H1 (cell line): Measurements from ENCODE around the gene ARTN. TPM values are rescaled to one million over a fixed set of nuclear protein-coding genes. Genes with fewer than 3 reads are reported as not detected.

Experiments used
- CTCF ChIA-PET: fragments of 300-600 bp; sonication (Branson Sonifier 250); formaldehyde crosslinking; loops from one replicate; lab custom pipeline; 2021; ENCODE audit not compliant: partially characterized antibody; lab: Charles Lee
- POLR2A ChIA-PET: fragments of 300-600 bp; sonication (Branson Sonifier 250); formaldehyde crosslinking; loops from one replicate; lab custom pipeline; 2021; ENCODE audit warnings: inconsistent platforms; ENCODE audit not compliant: partially characterized antibody; lab: Charles Lee
- DNase-seq, 2 experiments: peaks; one replicate each; pipeline versions ENCODE4 v3.0.0 to v3.0.0-alpha.2; 2010 to 2022; ENCODE audit warnings: low spot score in 2 of 2, low read depth in 1 of 2, mixed read lengths in 1 of 2
- FAIRE-seq: peaks from 2 replicates; lab custom pipeline; 2011; peaks lifted over from hg19 to GRCh38; lab: Jason Lieb, UNC
- H2AFZ ChIP-seq: 2 replicates; pipeline ENCODE4 v1.8.1; 2012; ENCODE audit warnings: low read length, inconsistent platforms
- H2AK5ac ChIP-seq: 2 replicates; pipeline ENCODE4 v1.6.1; 2013; ENCODE audit warnings: low read depth, low read length
- H2BK120ac ChIP-seq: replicated peaks from 2 replicates; pipeline ENCODE3; 2013; ENCODE audit warnings: low read depth, low read length, inconsistent platforms
- H2BK12ac ChIP-seq: 2 replicates; pipeline ENCODE4 v1.6.1; 2013; ENCODE audit warnings: low read depth, low read length
- H2BK15ac ChIP-seq: 2 replicates; pipeline ENCODE4 v1.6.1; 2013; ENCODE audit warnings: low read length
- H2BK20ac ChIP-seq: 2 replicates; pipeline ENCODE4 v1.6.1; 2013; ENCODE audit warnings: low read length
- H2BK5ac ChIP-seq: 2 replicates; pipeline ENCODE4 v1.6.1; 2013; ENCODE audit warnings: low read depth, low read length
- H3K14ac ChIP-seq: 2 replicates; pipeline ENCODE4 v1.6.1; 2013; ENCODE audit warnings: inconsistent platforms; ENCODE audit not compliant: insufficient read length
- H3K18ac ChIP-seq: 2 replicates; pipeline ENCODE4 v1.6.1; 2013; ENCODE audit warnings: low read length; ENCODE audit errors: extremely low read depth
- H3K23ac ChIP-seq: 2 replicates; pipeline ENCODE4 v1.6.1; 2013; ENCODE audit warnings: inconsistent platforms; ENCODE audit not compliant: insufficient read length
- H3K23me2 ChIP-seq: 2 replicates; pipeline ENCODE4 v1.6.1; 2013; ENCODE audit warnings: low read depth, low read length
- H3K27ac ChIP-seq: 2 replicates; pipeline ENCODE4 v1.6.1; 2011; ENCODE audit warnings: low read depth, low read length, inconsistent platforms
- H3K27me3 ChIP-seq, 4 experiments: replicated peaks in 1 of 4; 1 replicate in 1 of 4; 2 replicates in 3 of 4; pipeline versions ENCODE4 v1.6.1 to v1.8.1; 2011 to 2013; ENCODE audit warnings: low read length in 3 of 4, mild to moderate bottlenecking in 3 of 4, inconsistent platforms in 2 of 4, mixed read lengths in 2 of 4, moderate library complexity in 1 of 4; ENCODE audit not compliant: control insufficient read depth in 3 of 4, insufficient read depth in 3 of 4; ENCODE audit errors: extremely low read depth in 1 of 4
- H3K36me3 ChIP-seq, 4 experiments: 2 replicates each; pipeline versions ENCODE4 v1.6.1 to v1.8.1; 2011 to 2013; ENCODE audit warnings: mild to moderate bottlenecking in 4 of 4, low read length in 3 of 4, moderate library complexity in 2 of 4, control low read depth in 1 of 4, inconsistent platforms in 1 of 4; ENCODE audit not compliant: insufficient read depth in 4 of 4, control insufficient read depth in 2 of 4
- H3K4ac ChIP-seq: replicated peaks from 2 replicates; pipeline ENCODE3; 2013; ENCODE audit warnings: low read length, low read depth, mixed read lengths, inconsistent platforms; ENCODE audit not compliant: insufficient read length
- H3K4me1 ChIP-seq, 4 experiments: replicated peaks in 1 of 4; 1 replicate in 1 of 4; 2 replicates in 3 of 4; pipeline versions ENCODE4 v1.6.1 to v1.8.1; 2011 to 2013; ENCODE audit warnings: low read length in 3 of 4, inconsistent platforms in 2 of 4, mixed read lengths in 1 of 4; ENCODE audit not compliant: insufficient read depth in 4 of 4, control insufficient read depth in 3 of 4
- H3K4me2 ChIP-seq, 2 experiments: 2 replicates each; pipeline versions ENCODE4 v1.6.1 to v1.8.1; 2011 to 2013; ENCODE audit warnings: low read depth in 2 of 2, low read length in 2 of 2, control low read depth in 1 of 2, inconsistent platforms in 1 of 2, mild to moderate bottlenecking in 1 of 2; ENCODE audit not compliant: insufficient read depth in 1 of 2
- H3K4me3 ChIP-seq, 4 experiments: fragments of 200-600, 300-600 bp in 1 of 4; sonication (generic), shearing (Covaris generic), sonication (Bioruptor Twin) in 1 of 4; 2 replicates each; pipeline versions ENCODE4 v1.5.1 to v1.8.1; 2011 to 2016; ENCODE audit warnings: low read length in 4 of 4, low read depth in 3 of 4, control low read depth in 2 of 4, inconsistent platforms in 2 of 4, mild to moderate bottlenecking in 2 of 4, mixed read lengths in 1 of 4, moderate library complexity in 1 of 4; ENCODE audit not compliant: insufficient read depth in 2 of 4; ENCODE audit errors: extremely low read depth in 1 of 4
- H3K56ac ChIP-seq: replicated peaks from 2 replicates; pipeline ENCODE3; 2013; ENCODE audit warnings: low read depth, mild to moderate bottlenecking, mixed read lengths, low read length, inconsistent platforms; ENCODE audit not compliant: insufficient read length
- H3K79me1 ChIP-seq: 2 replicates; pipeline ENCODE4 v1.6.1; 2013; ENCODE audit warnings: low read depth, low read length, control low read depth
- H3K79me2 ChIP-seq, 2 experiments: 2 replicates each; pipeline versions ENCODE4 v1.6.1 to v1.8.1; 2012 to 2013; ENCODE audit warnings: low read length in 2 of 2, mild to moderate bottlenecking in 2 of 2, inconsistent platforms in 1 of 2; ENCODE audit not compliant: insufficient read depth in 2 of 2, control insufficient read depth in 1 of 2
- H3K9ac ChIP-seq, 4 experiments: replicated peaks in 1 of 4; 1 replicate in 1 of 4; 2 replicates in 3 of 4; pipeline versions ENCODE4 v1.6.1 to v1.8.1; 2011 to 2013; ENCODE audit warnings: low read depth in 3 of 4, low read length in 3 of 4, control low read depth in 2 of 4, mild to moderate bottlenecking in 2 of 4, moderate library complexity in 2 of 4, inconsistent platforms in 1 of 4; ENCODE audit errors: extremely low read depth in 1 of 4
- H3K9me3 ChIP-seq, 2 experiments: 2 replicates each; pipeline versions ENCODE4 v1.6.1 to v1.8.1; 2012 to 2013; ENCODE audit warnings: mild to moderate bottlenecking in 2 of 2, moderate library complexity in 2 of 2, control low read depth in 1 of 2, inconsistent platforms in 1 of 2, low read depth in 1 of 2, low read length in 1 of 2, mixed read lengths in 1 of 2; ENCODE audit not compliant: insufficient read depth in 2 of 2
- H4K20me1 ChIP-seq, 2 experiments: replicated peaks in 1 of 2; 2 replicates each; pipeline versions ENCODE3 to v1.8.1; 2011 to 2013; ENCODE audit warnings: inconsistent platforms in 2 of 2, low read length in 2 of 2, mild to moderate bottlenecking in 1 of 2; ENCODE audit not compliant: insufficient read depth in 2 of 2, control insufficient read depth in 1 of 2
- H4K5ac ChIP-seq: 2 replicates; pipeline ENCODE4 v1.6.1; 2013; ENCODE audit warnings: low read length, low read depth, mixed read lengths, inconsistent platforms; ENCODE audit not compliant: insufficient read length
- H4K8ac ChIP-seq: 2 replicates; pipeline ENCODE4 v1.8.0; 2013; ENCODE audit warnings: mild to moderate bottlenecking, moderate library complexity, low read length, inconsistent platforms; ENCODE audit not compliant: insufficient read depth; ENCODE audit errors: extremely low read depth
- H4K91ac ChIP-seq: replicated peaks from 2 replicates; pipeline ENCODE3; 2013; ENCODE audit warnings: low read length, mixed read lengths, inconsistent platforms; ENCODE audit not compliant: insufficient read length
- BACH1 ChIP-seq: IDR thresholded peaks from 2 replicates; pipeline ENCODE4 v1.6.1; 2012; ENCODE audit warnings: low read length, improper control_type of control experiment
- CHD2 ChIP-seq: IDR thresholded peaks from 2 replicates; pipeline ENCODE4 v1.6.1; 2012; ENCODE audit warnings: low read length, improper control_type of control experiment
- CTBP2 ChIP-seq: IDR thresholded peaks from 2 replicates; pipeline ENCODE4 v1.7.0; 2011; ENCODE audit warnings: borderline replicate concordance, mild to moderate bottlenecking, moderate library complexity, mixed read lengths, low read length; ENCODE audit not compliant: insufficient read depth, insufficient read length
- KDM5A ChIP-seq: fragments of 200-600 bp; IDR thresholded peaks from 2 replicates; pipeline ENCODE4 v1.7.1; 2012; ENCODE audit warnings: mild to moderate bottlenecking, low read length, inconsistent platforms, mixed read lengths
- MAFK ChIP-seq: IDR thresholded peaks from 2 replicates; pipeline ENCODE4 v1.6.1; 2012; ENCODE audit warnings: low read depth, mild to moderate bottlenecking, improper control_type of control experiment, low read length
- SIRT6 ChIP-seq: IDR thresholded peaks from one replicate; pipeline ENCODE4 v1.7.1; 2012; ENCODE audit warnings: low read length, inconsistent platforms
- TEAD4 ChIP-seq: IDR thresholded peaks from 2 replicates; pipeline ENCODE4 v1.6.1; 2012; ENCODE audit warnings: low read depth, low read length, inconsistent platforms, mixed read lengths
- WGBS, 2 experiments: shearing (Covaris generic) in 1 of 2; methylation state at CpG; one replicate each; pipeline versions ENCODE4 v1.1.6 to v1.1.7; 2013 to 2015; ENCODE audit warnings: low lambda C conversion rate in 2 of 2, mixed read lengths in 2 of 2, inconsistent platforms in 1 of 2, low coverage in 1 of 2, missing lambda C conversion rate in 1 of 2; ENCODE audit not compliant: insufficient replicate concordance in 2 of 2, insufficient coverage in 1 of 2, insufficient read length in 1 of 2; ENCODE audit errors: extremely low coverage in 1 of 2, missing lambda C conversion rate in 1 of 2; 5-methylcytosine and 5-hydroxymethylcytosine counted together
- polyA plus RNA-seq, 7 experiments: library from polyadenylated mRNA; depleted of rRNA in 3 of 7; stranded (reverse) in 5 of 7; unstranded in 2 of 7; fragments of >200 nt in 5 of 7; fragments of 200-250 nt in 2 of 7; gene quantifications; 1 replicate in 5 of 7; 2 replicates in 1 of 7; 4 replicates in 1 of 7; pipeline versions ENCODE4 v1.2.1 to v1.2.3, GENCODE V29; 2011 to 2013; ENCODE audit warnings: missing spikeins in 2 of 7, mixed read lengths in 2 of 7
- total RNA-seq: library from RNA; stranded (reverse); fragmentation: NEBNext Ultra II Directional; extraction: Animal tissue kit (Norgen Biotek cat#: 25700); gene quantifications from 2 replicates; pipeline ENCODE4 v1.2.1, GENCODE V29; 2021

The ARTN gene
- total and polyA plus RNA-seq, 2 of the 8 experiments (the other 6 are each of a cell fraction or from before 2014, with no cell fraction given) = 13.5 to 22.7 TPM

DNA sequence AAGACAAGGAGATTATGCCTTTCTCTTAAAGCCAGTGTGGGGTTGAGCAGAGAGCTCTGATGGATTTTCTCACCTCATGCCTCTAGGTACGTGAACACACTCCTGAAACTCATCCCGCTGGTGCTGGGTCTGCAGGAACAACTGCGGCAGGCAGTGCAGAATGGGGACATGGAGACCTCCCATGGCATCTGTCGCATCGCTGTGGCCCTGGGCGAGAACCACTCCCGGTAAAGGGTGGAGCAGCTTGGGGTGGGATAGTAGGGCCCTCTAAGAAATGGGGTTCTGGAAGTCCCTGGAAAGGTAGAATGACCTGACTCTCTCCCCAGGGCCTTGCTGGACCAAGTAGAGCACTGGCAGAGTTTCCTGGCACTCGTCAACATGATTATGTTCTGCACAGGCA lies 22.6 kb downstream of the ARTN start:
- Histone ChIP-seq H3K4me3 (no peak overlapping the region), H3K36me3 (peaks cover 3 to 14% (median 6%) of the 10 kb centered on the region in 4 experiments; a peak in 4 of 8 replicates), H3K4ac (no peak overlapping the region), H3K56ac (no peak overlapping the region), H4K20me1 (peaks cover 0 to 6% of the 10 kb centered on the region in 2 experiments)
- TF ChIP-seq BACH1 (no peak), TEAD4 (no peak), KDM5A (no peak), MAFK (no peak), CTBP2 (no peak), SIRT6 (no peak), CHD2 (no peak)
- TF ChIP-seq, all 59 proteins: peak for 0
- Histone ChIP-seq H4K8ac (no peak overlapping the region), H3K27ac (no peak overlapping the region), H4K91ac (no peak overlapping the region), H3K23ac (no peak overlapping the region), H2BK12ac (no peak overlapping the region), H2AK5ac (no peak overlapping the region), H3K18ac (no peak overlapping the region), H3K4me2 (no peak overlapping the region), H4K5ac (no peak overlapping the region), H3K9ac (no peak overlapping the region), H3K79me1 (peaks cover 3% of the 10 kb centered on the region), H3K27me3 (no peaks in the 10 kb centered on the region), H2BK15ac (no peak overlapping the region), H2BK5ac (no peak overlapping the region), H2AFZ (no peak overlapping the region), H2BK120ac (no peak overlapping the region), H3K79me2 (0 out of 4 replicates have a peak, but pooled peaks cover 0 to 4% of the 10 kb centered on the region in 2 experiments), H3K4me1 (peaks cover 0 to 5% (median 4%) of the 10 kb centered on the region in 4 experiments; a peak in 3 of 7 replicates), H3K14ac (no peak overlapping the region), H3K23me2 (no peaks in the 10 kb centered on the region), H2BK20ac (no peak overlapping the region), H3K9me3 (no peaks in the 10 kb centered on the region)
- POLR2A ChIA-PET = interaction anchor here (1.0 to 2.0 kb wide), 4 partner anchors 10 to 190 kb away, joined by 5 to 7 read pairs (median 6); partner anchors contain the start of genes ATP6V0B and IPO13
- CTCF ChIA-PET = interaction anchor here (0.8 to 4.6 kb wide), 7 partner anchors 8 to 192 kb away, joined by 3 to 25 read pairs (median 4); partner anchors contain the start of genes ARTN and ATP6V0B
- 91% methylated on average over 8 of the region's 8 CpGs; no CpG with 5 or more reads in 1 of the 2 experiments for WGBS, 2 experiments
- DNase-seq (no peak), FAIRE-seq (no peak)
